HepG2 (cell line): Measurements from ENCODE around the gene SHFL. TPM values are rescaled to one million over a fixed set of nuclear protein-coding genes. Genes with fewer than 3 reads are reported as not detected.

Source experiments
- ATAC-seq: fragments of 200-7000 bp; cut with Tn5 transposase; 3 replicates; pipeline ENCODE4 v1.9.1; 2020; ENCODE audit warnings: mild to moderate bottlenecking, moderate library complexity
- BruUV-seq: library from RNA; stranded (reverse); fragments of 400-500 nt; replicated peaks from 2 replicates; lab custom pipeline; 2021; lab: Mats Ljungman, UMichigan
- CTCF ChIA-PET: fragments of 300-600 bp; formaldehyde crosslinking; extraction: SDS; loops from one replicate; lab custom pipeline; 2021; ENCODE audit warnings: low total read pairs, inconsistent platforms, low intra/inter-chr PET ratio; lab: Yijun Ruan, JAX
- POLR2A ChIA-PET: fragments of 350-600 bp; sonication (Branson Sonifier 250); formaldehyde crosslinking; loops from one replicate; lab custom pipeline; 2020; ENCODE audit warnings: antibody characterized with exemption, inconsistent platforms; lab: Yijun Ruan, JAX
- DNase-seq: peaks from one replicate; pipeline ENCODE4 v3.0.0-alpha.2; 2015; ENCODE audit warnings: low spot score
- FAIRE-seq: peaks from 3 replicates; lab custom pipeline; 2011; peaks lifted over from hg19 to GRCh38; lab: Jason Lieb, UNC
- H2AFZ ChIP-seq: one replicate; pipeline ENCODE4 v1.6.1; 2011; ENCODE audit warnings: low read length, inconsistent platforms
- H3K27ac ChIP-seq: fragments of 300-600 bp; 3 replicates; pipeline ENCODE4 v1.8.0; 2011; ENCODE audit warnings: mixed run types, mild to moderate bottlenecking, mixed read lengths, low read length, inconsistent platforms; ENCODE audit not compliant: insufficient read depth; ENCODE audit errors: extremely low read length
- H3K27me3 ChIP-seq, 2 experiments: fragments of 200-600 bp in 1 of 2; 2 replicates in 1 of 2; 3 replicates in 1 of 2; pipeline versions ENCODE4 v1.6.0 to v1.8.0; 2011; ENCODE audit warnings: low read length in 2 of 2, mild to moderate bottlenecking in 2 of 2, moderate library complexity in 2 of 2, inconsistent platforms in 1 of 2; ENCODE audit not compliant: insufficient read depth in 2 of 2, control insufficient read depth in 1 of 2
- H3K36me3 ChIP-seq, 2 experiments: fragments of 200-600 bp in 1 of 2; replicated peaks in 1 of 2; 2 replicates in 1 of 2; 3 replicates in 1 of 2; pipeline versions ENCODE4 v1.5.1 to v1.8.0; 2011; ENCODE audit warnings: low read length in 2 of 2, inconsistent platforms in 1 of 2; ENCODE audit not compliant: insufficient read depth in 2 of 2, control insufficient read depth in 1 of 2
- H3K4me1 ChIP-seq: 2 replicates; pipeline ENCODE4 v1.5.1; 2012; ENCODE audit warnings: low read length, inconsistent platforms; ENCODE audit not compliant: insufficient read depth
- H3K4me2 ChIP-seq: 2 replicates; pipeline ENCODE4 v1.6.0; 2011; ENCODE audit warnings: low read depth, low read length, inconsistent platforms
- H3K4me3 ChIP-seq, 3 experiments: fragments of 200-600 bp in 1 of 3; sonication (generic), shearing (Covaris generic) in 1 of 3; replicated peaks in 1 of 3; 2 replicates each; pipeline ENCODE4 v1.5.1; 2011 to 2016; ENCODE audit warnings: low read length in 3 of 3, inconsistent platforms in 2 of 3, low read depth in 2 of 3, mild to moderate bottlenecking in 2 of 3, control low read depth in 1 of 3, mixed read lengths in 1 of 3; ENCODE audit not compliant: insufficient read depth in 1 of 3
- H3K79me2 ChIP-seq: one replicate; pipeline ENCODE4 v1.6.1; 2011; ENCODE audit warnings: low read length, inconsistent platforms; ENCODE audit not compliant: insufficient read depth
- H3K9ac ChIP-seq: 2 replicates; pipeline ENCODE4 v1.6.0; 2011; ENCODE audit warnings: mild to moderate bottlenecking, low read depth, low read length, inconsistent platforms; ENCODE audit not compliant: insufficient read depth
- H3K9me3 ChIP-seq: 2 replicates; pipeline ENCODE4 v1.5.1; 2012; ENCODE audit warnings: mild to moderate bottlenecking, low read length
- H4K20me1 ChIP-seq: 2 replicates; pipeline ENCODE4 v1.6.0; 2011; ENCODE audit warnings: inconsistent platforms, mild to moderate bottlenecking, low read length, moderate library complexity; ENCODE audit not compliant: insufficient read depth
- GFI1 ChIP-seq: sonication (generic); formaldehyde crosslinking; IDR thresholded peaks from 2 replicates; pipeline ENCODE4 v1.5.0; 2020; ENCODE audit warnings: missing genetic modification reagents, mild to moderate bottlenecking, borderline replicate concordance
- MYC ChIP-seq: sonication (generic); formaldehyde crosslinking; IDR thresholded peaks from 2 replicates; pipeline ENCODE4 v1.9.0; 2021; ENCODE audit warnings: missing genetic modification reagents, borderline replicate concordance
- NCOA1 ChIP-seq: sonication (generic); formaldehyde crosslinking; IDR thresholded peaks from 2 replicates; pipeline ENCODE4 v1.9.0; 2021; ENCODE audit warnings: missing genetic modification reagents
- NCOA2 ChIP-seq: sonication (generic); formaldehyde crosslinking; IDR thresholded peaks from 2 replicates; pipeline ENCODE4 v1.8.0; 2022; ENCODE audit warnings: inconsistent platforms
- POLR2A ChIP-seq, 2 experiments: IDR thresholded peaks; 2 replicates each; pipeline ENCODE4 v1.6.1; 2011; ENCODE audit warnings: low read depth in 2 of 2, low read length in 2 of 2, mild to moderate bottlenecking in 1 of 2, moderate library complexity in 1 of 2; ENCODE audit not compliant: insufficient read depth in 1 of 2
- POLR2AphosphoS5 ChIP-seq: IDR thresholded peaks from 2 replicates; pipeline ENCODE4 v1.6.1; 2012; ENCODE audit warnings: low read depth, low read length
- SNRNP70 ChIP-seq: fragments of 200-400 bp; formaldehyde crosslinking; IDR thresholded peaks from 2 replicates; pipeline ENCODE4 v1.6.1; 2017; ENCODE audit warnings: mild to moderate bottlenecking, low read depth, low read length, moderate library complexity
- SRSF4 ChIP-seq: fragments of 200-400 bp; formaldehyde crosslinking; IDR thresholded peaks from one replicate; pipeline ENCODE4 v1.6.1; 2018; ENCODE audit warnings: mild to moderate bottlenecking, low read depth, low read length, moderate library complexity; ENCODE audit not compliant: poor library complexity, severe bottlenecking
- TMF1 ChIP-seq: sonication (generic); formaldehyde crosslinking; IDR thresholded peaks from 2 replicates; pipeline ENCODE4 v1.8.1; 2022; ENCODE audit warnings: low read depth, missing genetic modification reagents
- ZNF180 ChIP-seq: sonication (generic); formaldehyde crosslinking; IDR thresholded peaks from 2 replicates; pipeline ENCODE4 v1.4.0; 2020; ENCODE audit warnings: low read depth, missing genetic modification reagents, borderline replicate concordance
- ZNF34 ChIP-seq: sonication (generic); formaldehyde crosslinking; IDR thresholded peaks from 2 replicates; pipeline ENCODE4 v1.4.0; 2020; ENCODE audit warnings: mild to moderate bottlenecking, missing genetic modification reagents, borderline replicate concordance
- ZNF564 ChIP-seq: sonication (generic); formaldehyde crosslinking; IDR thresholded peaks from 2 replicates; pipeline ENCODE4 v1.8.1; 2023; ENCODE audit warnings: mild to moderate bottlenecking, missing genetic modification reagents
- ZNF569 ChIP-seq: sonication (generic); formaldehyde crosslinking; IDR thresholded peaks from 2 replicates; pipeline ENCODE4 v1.5.0; 2020; ENCODE audit warnings: mild to moderate bottlenecking, missing genetic modification reagents, moderate library complexity, borderline replicate concordance
- WGBS: methylation state at CpG from one replicate; pipeline ENCODE4 v1.1.6; 2017; ENCODE audit warnings: low lambda C conversion rate; 5-methylcytosine and 5-hydroxymethylcytosine counted together
- in situ Hi-C: cut with HindIII; loops from 2 replicates; pipeline ENCODE4 v1.10.0; 2017; ENCODE audit warnings: low pct_unique_long_range_greater_than_20kb; ENCODE audit not compliant: extremely low pct_ligation_motif_present
- intact Hi-C: fragments of 100-400 bp; cut with micrococcal nuclease; formaldehyde crosslinking; loops from one replicate; pipeline ENCODE4 v1.10.0; 2022; ENCODE audit not compliant: unreplicated experiment
- polyA plus RNA-seq, 8 experiments: library from polyadenylated mRNA; depleted of rRNA in 3 of 8; stranded (reverse) in 7 of 8; unstranded in 1 of 8; fragments of >200 nt; fragmentation: Illumina TruSeq in 4 of 8; extraction: Trizol in 4 of 8; gene quantifications; 2 replicates each; pipeline versions ENCODE4 v1.2.1 to v1.2.3, GENCODE V29; 2011 to 2016; ENCODE audit warnings: low read depth in 4 of 8, missing spikeins in 1 of 8, mixed read lengths in 1 of 8; ENCODE audit not compliant: insufficient read depth in 1 of 8
- total RNA-seq, 5 experiments: library from RNA; depleted of rRNA; stranded (reverse); fragments of >200 nt; fragmentation: Illumina TruSeq; extraction: Trizol; gene quantifications; 2 replicates each; pipeline ENCODE4 v1.2.3, GENCODE V29; 2016; ENCODE audit warnings: low read depth in 1 of 5
- TF ChIP-seq, protein P1 (sequence below): IDR thresholded peaks from 2 replicates; pipeline ENCODE4 v1.6.1; 2016; ENCODE audit warnings: low read depth, borderline replicate concordance

Gene SHFL
- total and polyA plus RNA-seq, 2 of the 13 experiments (the other 11 are each of a cell fraction or from before 2014, with no cell fraction given), result 12.3 to 36.4 TPM

DNA sequence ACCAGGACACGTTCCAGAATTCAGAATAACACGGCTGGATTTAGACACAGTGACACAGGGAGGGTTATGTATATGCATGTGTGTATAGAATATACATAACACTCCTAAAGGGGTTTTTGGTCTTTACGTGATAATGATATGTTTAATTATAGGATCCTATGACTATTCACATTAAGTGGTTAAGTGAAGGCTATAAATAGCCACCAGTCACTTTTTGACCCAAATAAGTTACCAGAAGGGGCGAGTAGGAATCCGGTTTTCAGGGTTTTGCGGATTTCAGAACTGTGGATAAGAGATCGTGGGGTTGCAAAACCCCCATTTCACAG lies 9.5 kb downstream of the SHFL start:
- Histone ChIP-seq H3K27me3 (no peaks in the 10 kb centered on the region), H3K36me3 (peaks cover 0 to 2% of the 10 kb centered on the region in 2 experiments; a peak in 2 of 5 replicates), H3K4me1 (peaks cover 23% of the 10 kb centered on the region), H3K27ac (no peak overlapping the region), H3K4me3 (no peak overlapping the region), H4K20me1 (no peaks in the 10 kb centered on the region), H3K79me2 (no peaks in the 10 kb centered on the region), H3K9me3 (no peaks in the 10 kb centered on the region), H2AFZ (no peak overlapping the region), H3K9ac (no peak overlapping the region), H3K4me2 (no peak overlapping the region)
- in situ Hi-C loops, result no loop called here
- no peak for FAIRE-seq
- ChIA-PET POLR2A (interaction anchor here (0.6 kb wide), 1 partner anchor 76 kb away, joined by 3 read pairs; no protein-coding TSS in a partner anchor), CTCF (no interaction called here)
- intact Hi-C loops, result no loop called here
- BruUV-seq, result no TSS peak
- no peak for ATAC-seq
- DNase-seq, result no peak
- TF ChIP-seq NCOA1 (CRISPR knock-in tag) (no peak), MYC (CRISPR knock-in tag) (no peak), ZNF34 (CRISPR knock-in tag) (no peak), ZNF564 (CRISPR knock-in tag) (no peak), TMF1 (CRISPR knock-in tag) (no peak), SRSF4 (no peak), POLR2AphosphoS5 (no peak), GFI1 (CRISPR knock-in tag) (no peak), ZNF569 (CRISPR knock-in tag) (no peak), ZNF180 (CRISPR knock-in tag) (no peak), NCOA2 (CRISPR knock-in tag) (no peak), POLR2A (IDR thresholded peaks at IDR 0.05; ENCODE audit: insufficient read depth in 1 of 2, low read depth in 2 of 2, low read length in 2 of 2) (no peak), SNRNP70 (no peak)
- TF ChIP-seq, protein P1, sequence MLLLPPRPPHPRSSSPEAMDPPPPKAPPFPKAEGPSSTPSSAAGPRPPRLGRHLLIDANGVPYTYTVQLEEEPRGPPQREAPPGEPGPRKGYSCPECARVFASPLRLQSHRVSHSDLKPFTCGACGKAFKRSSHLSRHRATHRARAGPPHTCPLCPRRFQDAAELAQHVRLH (CRISPR knock-in tag), result no peak
- 79% methylated on average over 7 of the region's 7 CpGs for WGBS
